H9 (cell line): ENCODE measurements around the gene SCUBE3. TPM values are rescaled to one million over a fixed set of nuclear protein-coding genes. Genes with fewer than 3 reads are reported as not detected.

Experiments used
- DNase-seq: peaks from one replicate; pipeline ENCODE4 v3.0.0-alpha.2; 2017
- H2AFZ ChIP-seq: one replicate; pipeline ENCODE4 v1.6.1; 2013; ENCODE audit warnings: mild to moderate bottlenecking, low read length, control low read depth, moderate library complexity
- H2AK5ac ChIP-seq: 2 replicates; pipeline ENCODE4 v1.6.1; 2013; ENCODE audit warnings: low read length, control low read depth, mixed read lengths; ENCODE audit not compliant: insufficient read length
- H2BK120ac ChIP-seq: one replicate; pipeline ENCODE4 v1.6.1; 2013; ENCODE audit warnings: low read depth, mild to moderate bottlenecking, low read length, control low read depth, inconsistent platforms; ENCODE audit not compliant: poor library complexity, severe bottlenecking
- H2BK12ac ChIP-seq: 2 replicates; pipeline ENCODE4 v1.6.1; 2013; ENCODE audit warnings: low read length, control low read depth, mixed read lengths, low read depth; ENCODE audit not compliant: insufficient read length
- H2BK15ac ChIP-seq: 2 replicates; pipeline ENCODE4 v1.6.1; 2013; ENCODE audit warnings: low read depth, low read length, control low read depth
- H2BK20ac ChIP-seq: one replicate; pipeline ENCODE4 v1.6.1; 2013; ENCODE audit warnings: low read depth, mild to moderate bottlenecking, low read length, control low read depth, inconsistent platforms; ENCODE audit not compliant: poor library complexity, severe bottlenecking
- H2BK5ac ChIP-seq: 2 replicates; pipeline ENCODE4 v1.6.1; 2013; ENCODE audit warnings: low read length, control low read depth, mixed read lengths; ENCODE audit not compliant: insufficient read length
- H3K14ac ChIP-seq: 2 replicates; pipeline ENCODE4 v1.6.1; 2013; ENCODE audit warnings: low read length, control low read depth; ENCODE audit not compliant: insufficient read depth
- H3K18ac ChIP-seq: 2 replicates; pipeline ENCODE4 v1.6.1; 2013; ENCODE audit warnings: low read depth, mild to moderate bottlenecking, mixed read lengths, low read length, control low read depth; ENCODE audit not compliant: insufficient read length
- H3K23ac ChIP-seq: 2 replicates; pipeline ENCODE4 v1.6.1; 2013; ENCODE audit warnings: low read length, control low read depth, mixed read lengths, low read depth; ENCODE audit not compliant: insufficient read length
- H3K23me2 ChIP-seq: 2 replicates; pipeline ENCODE4 v1.6.1; 2013; ENCODE audit warnings: low read depth, mild to moderate bottlenecking, mixed read lengths, low read length, control low read depth; ENCODE audit not compliant: insufficient read length, poor library complexity, severe bottlenecking
- H3K27ac ChIP-seq: 2 replicates; pipeline ENCODE4 v1.5.1; 2013; ENCODE audit warnings: low read length, control low read depth, mixed read lengths, low read depth; ENCODE audit not compliant: insufficient read length
- H3K27me3 ChIP-seq: 2 replicates; pipeline ENCODE4 v1.6.1; 2013; ENCODE audit warnings: low read length, control low read depth, inconsistent platforms; ENCODE audit not compliant: insufficient read depth
- H3K4ac ChIP-seq: 2 replicates; pipeline ENCODE4 v1.6.1; 2013; ENCODE audit warnings: low read depth, mild to moderate bottlenecking, control low read depth, inconsistent platforms, low read length, moderate library complexity
- H3K4me1 ChIP-seq: 2 replicates; pipeline ENCODE4 v1.6.1; 2013; ENCODE audit warnings: low read length, control low read depth, inconsistent platforms; ENCODE audit not compliant: insufficient read depth
- H3K4me2 ChIP-seq: 2 replicates; pipeline ENCODE4 v1.6.1; 2013; ENCODE audit warnings: low read length, control low read depth, mixed read lengths; ENCODE audit not compliant: insufficient read length, insufficient read depth
- H3K56ac ChIP-seq: 2 replicates; pipeline ENCODE4 v1.6.1; 2013; ENCODE audit warnings: low read depth, mild to moderate bottlenecking, mixed read lengths, low read length, control low read depth; ENCODE audit not compliant: insufficient read length
- H3K79me1 ChIP-seq: 2 replicates; pipeline ENCODE4 v1.6.1; 2013; ENCODE audit warnings: low read depth, mild to moderate bottlenecking, moderate library complexity, low read length, control low read depth, inconsistent platforms; ENCODE audit not compliant: insufficient read depth, poor library complexity, severe bottlenecking
- H3K79me2 ChIP-seq: 2 replicates; pipeline ENCODE4 v1.6.1; 2013; ENCODE audit warnings: low read length, control low read depth, inconsistent platforms; ENCODE audit not compliant: insufficient read depth
- H3K9ac ChIP-seq: 2 replicates; pipeline ENCODE4 v1.6.1; 2013; ENCODE audit warnings: low read length, control low read depth, mixed read lengths; ENCODE audit not compliant: insufficient read length; ENCODE audit errors: extremely low read depth
- H3K9me3 ChIP-seq: one replicate; pipeline ENCODE4 v1.6.1; 2013; ENCODE audit warnings: low read depth, low read length, inconsistent platforms; ENCODE audit not compliant: control insufficient read depth
- H3T11ph ChIP-seq: one replicate; pipeline ENCODE4 v1.6.1; 2013; ENCODE audit warnings: mild to moderate bottlenecking, low read length, control low read depth, inconsistent platforms
- H4K20me1 ChIP-seq: one replicate; pipeline ENCODE4 v1.6.1; 2013; ENCODE audit not compliant: control insufficient read depth, insufficient read length, insufficient read depth
- H4K5ac ChIP-seq: 2 replicates; pipeline ENCODE4 v1.6.1; 2013; ENCODE audit warnings: low read depth, mild to moderate bottlenecking, mixed read lengths, low read length, control low read depth; ENCODE audit not compliant: insufficient read length
- H4K8ac ChIP-seq: replicated peaks from 2 replicates; pipeline ENCODE4 v1.6.1; 2013; ENCODE audit warnings: low read length, control low read depth, mixed read lengths, low read depth; ENCODE audit not compliant: insufficient read length
- H4K91ac ChIP-seq: 2 replicates; pipeline ENCODE4 v1.6.1; 2013; ENCODE audit warnings: low read depth, mild to moderate bottlenecking, moderate library complexity, mixed read lengths, low read length, control low read depth; ENCODE audit not compliant: insufficient read length
- H3K27ac Mint-ChIP-seq, 3 experiments: 2 replicates in 2 of 3; 3 replicates in 1 of 3; pipeline ENCODE4 v1.8.0; 2020 to 2021; ENCODE audit warnings: mixed read lengths in 3 of 3, mild to moderate bottlenecking in 1 of 3, moderate library complexity in 1 of 3
- H3K27me3 Mint-ChIP-seq: 2 replicates; pipeline ENCODE4 v1.8.0; 2021; ENCODE audit warnings: low read depth, mild to moderate bottlenecking, moderate library complexity, mixed read lengths
- H3K36me3 Mint-ChIP-seq, 3 experiments: 2 replicates in 2 of 3; 3 replicates in 1 of 3; pipeline ENCODE4 v1.8.0; 2020 to 2021; ENCODE audit warnings: low read depth in 3 of 3, mixed read lengths in 3 of 3; ENCODE audit not compliant: insufficient read depth in 1 of 3
- H3K4me1 Mint-ChIP-seq, 2 experiments: 2 replicates each; pipeline ENCODE4 v1.8.0; 2020; ENCODE audit warnings: mixed read lengths in 2 of 2
- H3K4me3 Mint-ChIP-seq, 2 experiments: 2 replicates in 1 of 2; 3 replicates in 1 of 2; pipeline ENCODE4 v1.8.0; 2020 to 2021; ENCODE audit warnings: mild to moderate bottlenecking in 2 of 2, mixed read lengths in 2 of 2, moderate library complexity in 1 of 2
- H3K9me3 Mint-ChIP-seq, 2 experiments: 2 replicates in 1 of 2; 3 replicates in 1 of 2; pipeline ENCODE4 v1.8.0; 2020; ENCODE audit warnings: mild to moderate bottlenecking in 2 of 2, mixed read lengths in 2 of 2, moderate library complexity in 1 of 2
- CTCF ChIP-seq: fragments of 200-600 bp; sonication (generic); conservative IDR thresholded peaks from 3 replicates; pipeline ENCODE4 v1.8.0; 2021; ENCODE audit warnings: antibody characterized with exemption, mild to moderate bottlenecking
- WGBS: extraction: QIAGEN DNeasy Blood & Tissue Kit; methylation state at CpG from one replicate; pipeline ENCODE4 v1.1.7; 2013; ENCODE audit warnings: missing lambda C conversion rate, low lambda C conversion rate, mixed read lengths; ENCODE audit not compliant: insufficient read length; ENCODE audit errors: extremely low coverage; 5-methylcytosine and 5-hydroxymethylcytosine counted together
- total RNA-seq: library from RNA; stranded (reverse); gene quantifications from 2 replicates; pipeline ENCODE4 v1.2.1, GENCODE V29; 2021

SCUBE3 gene
- total RNA-seq, 1 experiment from 2014 or later: 2.7 TPM

GRCh38 chr6:35170166-35170565, 43.6 kb upstream of the SCUBE3 start:
- Histone ChIP-seq H3K14ac (no peak overlapping the region), H3K27ac (no peak overlapping the region), H3K9me3 (no peaks in the 10 kb centered on the region), H2BK5ac (no peak overlapping the region), H3T11ph (no peak overlapping the region), H3K18ac (no peak overlapping the region), H3K79me2 (no peaks in the 10 kb centered on the region), H3K79me1 (no peaks in the 10 kb centered on the region), H2BK120ac (no peak overlapping the region), H4K5ac (no peak overlapping the region), H2AK5ac (no peak overlapping the region), H4K8ac (no peak overlapping the region), H3K9ac (no peak overlapping the region), H3K56ac (no peak overlapping the region), H2BK12ac (no peak overlapping the region), H3K23ac (no peak overlapping the region), H3K4me1 (no peaks in the 10 kb centered on the region), H4K20me1 (no peaks in the 10 kb centered on the region), H3K23me2 (no peaks in the 10 kb centered on the region), H2AFZ (no peak overlapping the region), H3K4me2 (no peak overlapping the region), H2BK15ac (no peak overlapping the region), H4K91ac (no peak overlapping the region), H3K27me3 (no peaks in the 10 kb centered on the region), H3K4ac (no peak overlapping the region), H2BK20ac (no peak overlapping the region)
- Mint-ChIP-seq H3K36me3 (peaks cover 0 to 6% (median 5%) of the 10 kb centered on the region in 3 experiments; a peak in 3 of 7 replicates), H3K27me3 (peaks cover 27% of the 10 kb centered on the region), H3K4me3 (no peak overlapping the region), H3K27ac (no peak overlapping the region), H3K9me3 (peaks cover 5% of the 10 kb centered on the region in 2 experiments; a peak in 4 of 5 replicates), H3K4me1 (peaks cover 19 to 21% of the 10 kb centered on the region in 2 experiments)
- WGBS: no CpG with 5 or more reads among the region's 1 CpG
- TF ChIP-seq CTCF: no peak
- DNase-seq: no peak
